Endothelial cell of umbilical vein (primary cell): ENCODE data around the gene B3GALT5. TPM values are rescaled to one million over a fixed set of nuclear protein-coding genes. Genes with fewer than 3 reads are reported as not detected.

Experiments used
- BruUV-seq: library from RNA; stranded (reverse); fragments of 400-500 nt; replicated peaks from 2 replicates; lab custom pipeline; 2021; lab: Mats Ljungman, UMichigan
- CTCF ChIA-PET: fragments of 300-600, 350-600 bp; sonication (Branson Sonifier 250); formaldehyde crosslinking; loops from one replicate; lab custom pipeline; 2021; ENCODE audit warnings: antibody characterized with exemption, inconsistent platforms; lab: Charles Lee
- POLR2A ChIA-PET: fragments of 300-600, 350-600 bp; sonication (Branson Sonifier 250); formaldehyde crosslinking; loops from one replicate; lab custom pipeline; 2021; ENCODE audit warnings: antibody characterized with exemption, inconsistent platforms; lab: Charles Lee
- DNase-seq: peaks from one replicate; pipeline ENCODE4 v3.0.0-alpha.2; 2011; ENCODE audit warnings: low read depth, low spot score
- FAIRE-seq: peaks from 2 replicates; lab custom pipeline; 2011; peaks lifted over from hg19 to GRCh38; lab: Jason Lieb, UNC
- H2AFZ ChIP-seq: 2 replicates; pipeline ENCODE4 v1.6.0; 2012; ENCODE audit warnings: low read depth, low read length, control low read depth, inconsistent platforms
- H3K27ac ChIP-seq: 2 replicates; pipeline ENCODE4 v1.5.1; 2011; ENCODE audit warnings: low read depth, mild to moderate bottlenecking, control low read depth, low read length, moderate library complexity; ENCODE audit not compliant: insufficient read depth
- H3K27me3 ChIP-seq, 2 experiments: 2 replicates each; pipeline versions ENCODE4 v1.6.0 to v1.6.1; 2011; ENCODE audit warnings: low read length in 2 of 2, mixed read lengths in 1 of 2; ENCODE audit not compliant: control insufficient read depth in 2 of 2, insufficient read depth in 2 of 2
- H3K36me3 ChIP-seq, 2 experiments: 2 replicates in 1 of 2; 3 replicates in 1 of 2; pipeline ENCODE4 v1.5.1; 2011; ENCODE audit warnings: low read length in 2 of 2, mild to moderate bottlenecking in 1 of 2, moderate library complexity in 1 of 2; ENCODE audit not compliant: control insufficient read depth in 2 of 2, insufficient read depth in 2 of 2; ENCODE audit errors: extremely low read depth in 1 of 2
- H3K4me1 ChIP-seq: 3 replicates; pipeline ENCODE4 v1.5.1; 2011; ENCODE audit warnings: mild to moderate bottlenecking, low read length; ENCODE audit not compliant: control insufficient read depth, insufficient read depth; ENCODE audit errors: extremely low read depth
- H3K4me2 ChIP-seq: 2 replicates; pipeline ENCODE4 v1.6.1; 2011; ENCODE audit warnings: low read length, control low read depth, mixed read lengths; ENCODE audit not compliant: insufficient read depth
- H3K4me3 ChIP-seq, 3 experiments: fragments of 200-600 bp in 1 of 3; sonication (generic), shearing (Covaris generic) in 1 of 3; replicated peaks in 1 of 3; 2 replicates each; pipeline ENCODE4 v1.5.1; 2011 to 2016; ENCODE audit warnings: control low read depth in 3 of 3, low read length in 3 of 3, mild to moderate bottlenecking in 2 of 3, inconsistent platforms in 1 of 3, low read depth in 1 of 3, moderate library complexity in 1 of 3; ENCODE audit not compliant: insufficient read depth in 1 of 3
- H3K79me2 ChIP-seq: 2 replicates; pipeline ENCODE4 v1.6.0; 2012; ENCODE audit warnings: low read length, inconsistent platforms; ENCODE audit not compliant: control insufficient read depth, insufficient read depth
- H3K9ac ChIP-seq: replicated peaks from 2 replicates; pipeline ENCODE3; 2011; ENCODE audit warnings: low read length, control low read depth; ENCODE audit not compliant: insufficient read depth; ENCODE audit errors: extremely low read depth
- H3K9me1 ChIP-seq: replicated peaks from 3 replicates; pipeline ENCODE4 v1.6.0; 2011; ENCODE audit warnings: mild to moderate bottlenecking, low read length; ENCODE audit not compliant: control insufficient read depth, insufficient read depth; ENCODE audit errors: extremely low read depth
- H3K9me3 ChIP-seq: replicated peaks from 2 replicates; pipeline ENCODE4 v1.5.1; 2012; ENCODE audit warnings: low read length, inconsistent platforms; ENCODE audit not compliant: control insufficient read depth, insufficient read depth
- H4K20me1 ChIP-seq: replicated peaks from 2 replicates; pipeline ENCODE3; 2011; ENCODE audit warnings: mild to moderate bottlenecking, low read length; ENCODE audit not compliant: control insufficient read depth, insufficient read depth; ENCODE audit errors: extremely low read depth
- CTCF ChIP-seq, 2 donors: IDR thresholded peaks; 1 replicate in 1 of 2; 2 replicates in 1 of 2; pipeline ENCODE4 v1.5.1; 2011; ENCODE audit warnings: low read length in 2 of 2, mild to moderate bottlenecking in 2 of 2, moderate library complexity in 2 of 2, control low read depth in 1 of 2, inconsistent platforms in 1 of 2, low read depth in 1 of 2; ENCODE audit not compliant: insufficient read depth in 1 of 2; ENCODE audit errors: extremely low read depth in 1 of 2
- EZH2 ChIP-seq: IDR thresholded peaks from 2 replicates; pipeline ENCODE4 v1.6.1; 2012; ENCODE audit warnings: borderline replicate concordance, low read depth, mild to moderate bottlenecking, moderate library complexity, low read length, inconsistent platforms; ENCODE audit not compliant: severe bottlenecking
- FOS ChIP-seq: IDR thresholded peaks from 2 replicates; pipeline ENCODE4 v1.6.1; 2011; ENCODE audit warnings: mild to moderate bottlenecking, low read length, moderate library complexity, borderline replicate concordance; ENCODE audit not compliant: insufficient read depth
- GATA2 ChIP-seq: IDR thresholded peaks from 2 replicates; pipeline ENCODE4 v1.7.0; 2011; ENCODE audit warnings: low read depth, mild to moderate bottlenecking, moderate library complexity, mixed read lengths, low read length; ENCODE audit not compliant: insufficient read length, insufficient read depth
- JUN ChIP-seq: IDR thresholded peaks from 2 replicates; pipeline ENCODE4 v1.6.1; 2011; ENCODE audit warnings: borderline replicate concordance, low read depth; ENCODE audit not compliant: insufficient read length, insufficient read depth
- MAX ChIP-seq: IDR thresholded peaks from 2 replicates; pipeline ENCODE4 v1.6.1; 2011; ENCODE audit not compliant: insufficient read depth, insufficient read length
- MYC ChIP-seq: IDR thresholded peaks from one replicate; pipeline ENCODE4 v1.6.1; 2011; ENCODE audit warnings: mild to moderate bottlenecking, low read depth, low read length
- POLR2A ChIP-seq: IDR thresholded peaks from 2 replicates; pipeline ENCODE4 v1.6.1; 2012; ENCODE audit warnings: low read depth, mild to moderate bottlenecking, control low read depth, low read length
- POLR2AphosphoS5 ChIP-seq: IDR thresholded peaks from 2 replicates; pipeline ENCODE4 v1.6.1; 2012; ENCODE audit warnings: low read depth, mild to moderate bottlenecking, control low read depth, low read length, moderate library complexity; ENCODE audit not compliant: insufficient read depth
- dilution Hi-C: fragments of 300-500 bp; cut with MboI; formaldehyde crosslinking; loops from one replicate; pipeline ENCODE4 v1.15.0; 2019; ENCODE audit warnings: low sequenced_read_pairs; ENCODE audit not compliant: extremely low pct_ligation_motif_present
- intact Hi-C: fragments of 100-400 bp; cut with micrococcal nuclease; formaldehyde crosslinking; loops from one replicate; pipeline ENCODE4 v1.10.0; 2022
- polyA plus RNA-seq, 4 experiments: library from polyadenylated mRNA; depleted of rRNA in 3 of 4; stranded (reverse) in 3 of 4; unstranded in 1 of 4; fragments of >200 nt; gene quantifications; 2 replicates each; pipeline versions ENCODE4 v1.2.1 to v1.2.3, GENCODE V29; 2011 to 2012; ENCODE audit warnings: missing spikeins in 1 of 4
- total RNA-seq: library from RNA; stranded (reverse); gene quantifications from 2 replicates; pipeline ENCODE4 v1.2.3, GENCODE V29; 2021

Gene B3GALT5
- total and polyA plus RNA-seq, 2 donors (not counting 3 experiments of a cell fraction or from before 2014, with no cell fraction given): 0.04 TPM; not detected in 1

GRCh38 chr21:39700318-39700717 lies 87.6 kb downstream of the B3GALT5 start:
- TF ChIP-seq POLR2A (no peak), MAX (no peak), GATA2 (no peak), EZH2 (no peak), POLR2AphosphoS5 (no peak), MYC (no peak), FOS (no peak), JUN (no peak), CTCF (IDR thresholded peaks at IDR 0.05; ENCODE audit: extremely low read depth in 1 of 2, insufficient read depth in 1 of 2, low read depth in 1 of 2, low read length in 2 of 2) (no peak)
- POLR2A ChIA-PET: no interaction called here

More at GRCh38 chr21:39700318-39700717, 87.6 kb downstream of the B3GALT5 start:
- FAIRE-seq (no peak), DNase-seq (no peak)
- CTCF ChIA-PET: no interaction called here
- no peaks in the 10 kb centered on the region for H3K27me3 ChIP-seq
- no peaks in the 10 kb centered on the region for H3K4me1 ChIP-seq
- H4K20me1 ChIP-seq: no peaks in the 10 kb centered on the region
- H3K79me2 ChIP-seq: no peaks in the 10 kb centered on the region
- no peak overlapping the region for H3K27ac ChIP-seq
- no peak overlapping the region for H3K4me3 ChIP-seq
- H2AFZ ChIP-seq: no peak overlapping the region
- no peaks in the 10 kb centered on the region for H3K9me1 ChIP-seq
- no peak overlapping the region for H3K9ac ChIP-seq
- dilution Hi-C loops: loop anchor here (25.0 kb wide), 1 partner anchor 188 kb away; no protein-coding TSS in a partner anchor
- BruUV-seq: no TSS peak
- H3K9me3 ChIP-seq: no peaks in the 10 kb centered on the region
- no peaks in the 10 kb centered on the region for H3K36me3 ChIP-seq
- intact Hi-C loops: no loop called here
- no peak overlapping the region for H3K4me2 ChIP-seq
